Pons (tissue), 1 donor: ENCODE data around the gene TIGD2.
"Not testable (repeated sequence)": the region's sequence is repeated elsewhere in the genome, so short reads cannot be mapped to it uniquely, and the experiment has no call there.

Experiments
- DNase-seq: peaks from one replicate; pipeline ENCODE4 v3.0.0-alpha.2; 2016; ENCODE audit warnings: low spot score

The TIGD2 gene

DNA sequence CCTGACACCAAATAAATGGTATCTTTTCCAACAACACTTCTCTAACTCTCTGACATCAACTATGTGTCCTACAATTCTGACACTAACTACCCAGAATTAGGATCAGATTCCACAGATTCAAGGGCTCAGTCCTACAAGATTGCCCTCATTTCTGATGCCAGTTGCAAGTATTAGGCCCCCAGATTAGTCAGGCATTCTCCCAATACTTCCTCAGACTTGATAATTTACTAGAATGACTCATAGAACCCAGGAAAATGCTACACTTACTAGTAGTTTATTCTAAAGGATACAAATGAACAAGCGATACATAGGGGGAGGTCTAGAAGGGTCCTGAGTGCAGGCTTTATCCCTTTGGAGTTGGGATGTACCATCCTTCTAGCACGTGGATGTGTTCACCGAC is 8.5 kb downstream of the TIGD2 start:
- no peak for DNase-seq

DNA sequence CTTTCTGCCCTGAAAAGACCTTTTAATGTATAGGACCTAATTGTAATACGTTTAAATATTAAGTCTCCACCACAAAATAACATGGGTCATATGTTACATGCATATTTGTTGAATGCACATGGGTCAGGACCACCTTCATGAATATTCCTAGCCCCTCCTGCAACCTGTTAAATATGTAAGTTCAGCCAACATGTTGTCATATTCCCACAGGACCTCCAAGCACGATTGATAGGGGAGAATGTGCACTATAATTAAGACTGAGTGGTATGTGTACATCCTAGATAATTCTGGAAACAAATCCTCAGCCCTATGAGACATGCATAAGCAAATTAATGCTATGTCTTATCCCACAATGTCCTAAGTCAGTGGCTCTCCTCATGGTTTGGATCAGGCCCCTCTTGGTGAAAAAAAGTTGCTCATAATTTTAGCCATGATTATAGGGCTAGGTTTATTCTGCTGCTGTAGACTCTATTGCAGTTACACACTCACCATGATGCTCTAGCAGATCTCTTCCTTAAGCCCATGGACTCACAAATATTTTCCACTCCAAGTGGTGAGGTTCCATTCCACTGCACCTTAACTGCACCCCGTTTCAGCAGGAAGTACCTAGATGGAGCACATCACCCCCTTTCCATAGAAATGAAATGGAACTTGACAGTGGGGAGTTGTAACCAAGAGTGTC is 10.2 kb downstream of the TIGD2 start:
- DNase-seq: no peak

DNA sequence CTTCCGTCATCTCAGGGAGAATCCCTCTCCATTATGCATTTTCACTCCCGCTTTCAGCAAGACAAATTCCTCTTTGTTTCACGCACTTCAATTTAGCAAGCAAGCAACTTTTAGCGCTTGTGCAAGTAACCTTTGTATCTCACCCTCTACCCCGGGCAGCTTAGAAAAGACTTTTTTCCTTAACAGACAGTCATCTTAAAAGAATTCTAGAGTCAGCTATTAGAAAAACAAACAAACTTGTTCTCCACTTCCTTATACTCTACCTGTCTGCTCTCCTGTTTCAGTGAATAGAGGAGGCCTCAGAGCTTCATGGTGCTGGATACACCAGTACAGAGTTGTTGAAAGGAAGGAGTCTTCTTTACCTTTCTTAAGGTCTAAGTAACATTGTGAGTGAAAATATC is 12.1 kb downstream of the TIGD2 start:
- peak; percentile 17 for DNase-seq

DNA sequence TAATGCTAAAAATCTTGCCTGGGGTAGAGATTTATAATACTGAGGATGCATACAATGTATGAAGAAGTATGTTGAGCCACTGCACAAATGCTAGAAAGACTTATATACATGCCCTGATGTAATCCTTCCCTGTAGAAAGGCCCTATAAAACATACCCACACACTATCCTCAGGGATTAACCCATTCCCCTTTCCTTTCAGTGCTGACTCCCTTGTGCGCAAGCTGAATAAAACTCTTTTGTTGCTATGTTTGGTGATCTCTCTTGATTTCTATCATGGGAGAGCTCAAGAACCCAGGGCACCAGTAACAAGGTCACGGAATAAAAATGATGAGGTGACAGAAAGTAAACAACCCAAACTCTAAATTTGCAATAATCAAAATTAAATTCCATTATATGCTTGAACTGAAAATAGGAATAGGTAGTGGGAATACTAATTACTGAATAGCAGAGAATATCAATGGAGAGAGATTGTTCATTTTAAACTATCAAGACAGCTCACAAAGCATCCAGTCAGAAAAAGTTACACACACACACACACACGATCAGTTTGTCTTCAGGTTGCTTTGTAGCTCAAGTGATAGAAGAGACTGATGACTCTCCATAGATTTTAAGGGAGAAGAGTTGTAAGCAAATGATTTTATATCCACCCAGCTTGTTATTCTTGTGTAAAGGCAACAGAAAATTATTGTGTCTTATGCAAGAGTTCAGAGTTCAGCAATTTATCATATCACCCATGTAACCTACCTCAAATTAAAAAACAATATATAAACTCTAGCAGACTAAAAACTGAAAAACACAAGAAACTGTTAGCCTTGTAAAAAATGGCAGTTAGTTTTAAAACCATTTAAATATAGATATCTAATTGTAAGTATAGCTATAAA is 14.8 kb downstream of the TIGD2 start:
- DNase-seq: no peak

DNA sequence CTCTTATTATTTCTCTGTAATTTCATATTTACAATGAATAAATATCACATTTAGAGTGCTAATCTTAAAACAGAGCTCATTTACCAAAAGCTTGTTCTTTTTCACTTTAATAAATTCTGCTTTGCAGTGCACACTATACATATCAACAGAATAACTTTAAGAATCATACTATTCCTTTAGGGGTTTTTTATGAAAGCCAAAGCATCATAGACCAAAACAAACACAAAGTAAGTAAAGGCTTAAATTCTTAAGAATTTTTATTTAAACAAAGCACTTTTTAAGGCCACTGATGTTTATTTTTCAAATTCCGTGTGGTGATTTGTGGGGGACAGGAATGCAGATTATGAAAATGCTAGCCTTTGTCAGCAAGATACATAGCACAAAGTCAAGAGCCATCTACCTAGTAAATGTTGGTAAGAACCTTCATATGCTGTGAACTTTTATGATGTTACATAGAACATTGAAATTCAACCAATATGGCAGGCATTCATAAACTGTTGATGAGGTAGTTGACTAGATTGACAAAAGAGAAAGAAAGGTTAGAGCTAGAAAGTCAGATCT is 17.8 kb downstream of the TIGD2 start:
- no peak for DNase-seq

DNA sequence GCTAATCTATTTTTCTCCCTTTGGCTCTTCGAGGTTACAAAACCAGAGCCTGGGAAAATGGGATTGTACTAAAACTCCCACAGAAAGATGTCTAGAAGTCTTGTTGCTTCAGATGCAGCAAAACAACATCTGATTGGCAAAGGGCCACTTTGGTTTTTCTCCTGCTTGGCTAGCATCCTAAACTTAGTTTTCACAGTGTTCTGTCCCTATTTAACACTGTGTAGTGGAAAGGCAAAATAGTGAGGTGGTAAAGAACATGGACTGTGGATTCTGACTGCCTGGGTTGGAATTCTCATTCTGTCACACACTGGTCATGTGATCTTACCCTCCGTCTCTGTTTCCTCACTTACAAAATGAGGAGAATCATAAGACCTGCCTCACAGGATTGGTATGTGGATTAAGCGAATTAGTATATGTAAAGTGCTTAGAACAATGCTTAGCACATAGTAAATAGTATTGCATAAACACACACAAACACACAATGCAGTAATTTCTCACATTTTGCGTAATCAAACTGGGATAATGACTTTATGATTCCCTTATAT is 23.5 kb downstream of the TIGD2 start:
- DNase-seq: peak; percentile 53

DNA sequence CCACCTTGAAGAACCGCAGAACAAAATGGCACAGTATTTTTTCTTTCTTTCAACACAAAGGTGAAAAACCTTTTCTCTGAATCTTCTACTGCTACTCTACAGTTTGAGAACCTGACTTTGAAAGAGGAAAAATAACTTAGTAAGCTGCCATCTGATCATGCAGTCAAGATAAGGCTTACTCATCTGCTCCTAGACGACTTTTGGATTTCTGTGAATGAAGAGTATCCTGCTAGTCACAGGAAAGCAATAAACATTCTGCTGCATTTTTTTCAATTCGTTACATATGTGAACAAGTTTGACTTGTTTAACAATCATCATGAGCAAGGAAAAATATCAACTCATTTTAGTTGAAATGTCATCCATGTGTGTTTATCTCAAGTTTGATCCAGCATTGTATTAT is 25.2 kb downstream of the TIGD2 start:
- no peak for DNase-seq

DNA sequence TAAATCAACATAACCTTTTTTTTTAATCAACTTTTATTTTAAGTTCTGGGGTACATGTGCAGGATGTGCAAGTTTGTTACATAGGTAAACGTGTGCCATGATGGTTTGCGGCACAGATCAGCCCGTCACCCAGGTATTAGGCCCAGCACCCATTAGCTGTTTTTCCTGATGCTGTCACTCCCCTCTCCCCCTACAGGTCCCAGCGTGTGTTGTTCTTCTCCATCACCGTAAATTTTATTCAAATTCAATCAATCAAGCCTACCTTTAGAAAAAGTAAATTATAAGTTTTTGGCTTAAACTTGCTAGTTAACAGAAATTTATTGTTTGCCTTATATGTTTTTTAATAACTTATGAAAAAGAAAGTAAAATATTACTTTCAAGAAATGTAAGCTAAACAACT is 25.9 kb downstream of the TIGD2 start:
- no peak for DNase-seq

DNA sequence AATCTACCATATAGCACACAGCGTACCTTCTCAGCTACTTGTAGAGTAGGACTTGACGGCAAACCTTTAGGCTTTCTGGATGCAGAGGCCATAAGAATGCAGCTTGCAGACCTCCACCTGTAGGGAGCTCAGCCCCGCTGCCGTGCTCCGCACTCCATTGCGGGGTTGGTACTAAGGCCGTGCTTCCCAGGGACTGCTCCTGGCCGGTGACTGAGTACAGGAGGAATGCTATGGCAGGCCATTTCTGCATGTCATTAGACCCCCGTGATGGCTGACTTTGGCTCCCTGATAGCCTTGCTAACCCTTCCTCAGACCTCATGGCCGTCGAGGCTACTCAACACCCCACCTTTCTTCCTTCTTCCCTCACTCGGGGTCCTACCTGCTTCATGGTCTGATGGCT is 26.4 kb downstream of the TIGD2 start:
- DNase-seq: no peak

DNA sequence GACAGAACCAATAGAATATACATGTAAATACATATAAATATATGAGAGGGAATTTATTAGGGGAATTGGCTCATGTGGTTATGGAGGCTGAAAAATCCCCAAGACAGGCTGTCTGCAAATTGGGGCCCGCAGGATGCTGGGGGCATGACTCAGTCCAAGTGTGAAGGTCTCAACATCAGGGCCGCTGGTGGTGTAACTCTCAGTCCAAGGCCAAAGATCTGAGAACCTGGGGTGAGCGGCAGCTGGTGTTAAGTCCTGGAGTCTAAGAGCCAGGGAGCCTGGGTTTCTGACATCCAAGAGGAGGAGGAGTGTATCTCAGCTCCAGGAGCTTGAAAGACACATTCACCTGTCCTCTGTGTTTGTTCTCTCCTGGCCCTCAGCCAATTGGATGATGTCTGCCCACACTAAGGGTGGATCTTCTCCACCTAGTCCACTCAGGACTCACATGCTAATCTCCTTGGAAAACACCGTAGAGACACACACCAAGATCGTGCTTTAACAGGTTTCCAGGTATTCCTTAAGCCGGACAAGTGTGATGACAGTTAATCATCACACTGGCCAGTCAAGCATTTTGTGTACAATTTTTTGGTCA is 28.9 kb downstream of the TIGD2 start:
- DNase-seq: no peak

DNA sequence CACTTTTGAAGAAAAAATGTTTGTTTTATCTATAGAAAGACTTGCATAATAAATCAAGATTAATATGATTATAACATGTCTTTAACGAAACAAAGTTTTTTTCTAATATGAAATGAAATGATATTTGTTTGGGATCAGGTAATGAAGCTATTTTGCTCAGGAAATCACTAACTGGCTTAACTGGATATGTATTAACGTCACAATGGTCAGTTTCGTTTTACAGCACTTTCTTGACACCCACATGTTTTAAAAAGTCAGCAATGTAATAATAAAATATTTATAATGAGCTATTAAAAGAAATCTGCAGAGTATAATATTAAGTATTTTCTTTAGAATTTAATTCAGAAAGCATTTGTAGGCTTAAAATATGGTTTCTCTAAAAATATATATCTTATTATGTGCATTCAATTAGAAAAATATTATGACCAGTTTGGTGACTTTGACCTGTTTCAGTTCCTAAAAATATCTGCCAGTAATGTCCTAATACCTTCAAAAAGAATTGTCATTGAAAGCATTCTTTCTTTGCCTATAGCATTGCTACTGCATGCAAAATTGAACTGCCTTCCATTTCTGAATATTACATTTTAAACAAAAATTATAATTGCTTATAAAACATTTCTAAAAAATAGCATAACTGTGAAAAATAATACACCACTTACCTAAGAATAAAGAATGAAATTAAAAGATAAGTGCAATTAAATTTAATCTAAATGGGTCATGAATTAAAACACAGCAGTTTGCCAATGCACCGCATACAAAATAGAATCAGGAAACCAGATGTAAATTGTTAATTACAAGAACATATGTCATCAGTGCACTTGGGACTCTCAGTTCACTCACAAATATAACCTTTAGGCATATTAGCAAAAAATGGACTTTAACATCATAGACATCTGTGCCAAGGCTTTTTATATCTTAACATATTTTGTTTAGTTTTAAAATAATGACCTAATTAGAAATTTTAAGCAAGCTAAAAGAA is 31.6 kb downstream of the TIGD2 start:
- no peak for DNase-seq

DNA sequence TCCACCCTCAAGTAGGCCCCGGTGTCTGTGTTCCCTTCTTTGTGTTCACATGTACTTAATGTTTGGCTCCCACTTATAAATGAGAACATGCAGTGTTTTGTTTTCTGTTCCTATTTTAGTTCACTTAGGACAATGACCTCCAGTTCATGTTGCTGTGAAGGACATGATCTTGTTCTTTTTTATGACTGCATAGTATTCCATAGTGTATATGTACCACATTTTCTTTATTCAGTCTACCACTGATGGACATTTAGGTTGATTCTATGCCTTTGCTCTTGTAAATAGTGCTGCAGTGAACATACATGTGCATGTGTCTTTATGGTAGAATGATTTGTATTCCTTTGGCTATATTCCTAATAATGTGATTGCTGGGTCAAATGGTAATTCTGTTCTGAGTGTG is 33.3 kb downstream of the TIGD2 start:
- DNase-seq: not testable (repeated sequence)

DNA sequence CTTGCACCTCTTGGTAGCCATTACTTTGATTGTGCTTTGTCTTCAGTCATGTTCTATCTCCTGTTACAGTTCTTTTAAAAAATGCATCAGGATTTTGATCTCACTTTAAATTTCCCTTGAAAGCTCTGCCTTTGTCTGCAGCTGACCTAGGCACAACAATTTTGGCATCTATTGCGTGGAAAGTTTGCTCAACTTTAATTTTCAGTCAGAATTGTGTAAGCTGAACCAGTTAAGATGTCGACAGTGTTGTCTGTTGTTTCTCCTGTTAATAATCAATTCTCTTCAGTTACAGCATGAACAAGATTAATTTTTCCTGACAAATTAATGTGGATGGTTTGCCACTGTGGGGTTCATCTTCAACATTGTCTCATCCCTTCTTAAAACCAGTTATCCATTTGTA is 34.9 kb downstream of the TIGD2 start:
- DNase-seq: no peak

DNA sequence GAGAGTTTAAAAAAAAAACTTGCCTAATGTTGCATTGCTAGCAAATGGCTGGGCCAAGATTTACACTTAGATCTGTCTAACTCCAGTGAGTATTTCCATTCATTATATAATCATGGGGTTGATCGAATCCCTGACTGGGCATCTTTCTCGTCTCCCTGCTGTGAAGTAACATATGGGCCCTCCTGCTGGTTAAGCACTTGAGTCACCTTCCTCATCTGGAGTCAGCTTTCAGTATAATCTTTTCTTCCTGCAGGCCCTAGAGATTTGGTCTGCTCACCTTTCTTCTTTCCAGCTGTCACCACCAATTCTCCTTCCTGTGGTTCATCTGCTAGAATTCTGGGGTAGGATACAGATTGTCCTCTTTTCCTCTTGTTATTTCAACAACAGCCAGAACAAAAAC is 41.6 kb downstream of the TIGD2 start:
- no peak for DNase-seq

DNA sequence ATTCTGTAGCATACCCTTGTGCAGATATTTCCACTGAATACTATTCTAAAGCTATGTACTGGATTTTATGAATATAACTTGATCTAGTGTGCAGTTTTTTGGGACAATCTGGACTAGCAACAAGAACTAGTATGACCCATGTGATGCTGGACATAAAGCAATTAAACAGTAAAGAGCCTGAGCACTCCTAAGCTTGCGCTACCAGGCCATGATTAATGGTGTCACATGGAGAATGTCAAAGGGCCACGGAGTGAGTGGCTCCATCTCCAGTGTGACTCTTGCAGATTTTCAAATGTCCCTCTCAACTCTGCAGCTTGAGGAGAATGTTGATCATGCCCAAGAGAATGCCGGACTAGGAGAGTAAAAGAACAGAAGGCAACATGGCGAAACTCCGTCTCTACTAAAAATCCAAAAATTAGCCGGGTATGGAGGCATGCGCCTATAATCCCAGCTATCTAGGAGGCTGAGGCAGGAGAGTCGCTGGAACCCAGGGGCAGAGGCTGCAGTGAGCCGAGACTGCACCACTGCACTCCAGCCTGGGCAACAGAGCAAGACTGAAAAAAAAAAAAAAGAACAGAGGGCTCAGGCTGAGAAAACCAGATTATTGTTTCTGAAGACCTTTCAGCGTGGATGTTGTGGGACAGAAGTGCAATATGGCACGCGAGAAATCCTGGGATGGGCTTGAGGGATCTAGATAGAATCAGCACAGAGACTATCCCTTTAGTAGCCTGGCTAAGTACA is 45.0 kb downstream of the TIGD2 start:
- DNase-seq: no peak

DNA sequence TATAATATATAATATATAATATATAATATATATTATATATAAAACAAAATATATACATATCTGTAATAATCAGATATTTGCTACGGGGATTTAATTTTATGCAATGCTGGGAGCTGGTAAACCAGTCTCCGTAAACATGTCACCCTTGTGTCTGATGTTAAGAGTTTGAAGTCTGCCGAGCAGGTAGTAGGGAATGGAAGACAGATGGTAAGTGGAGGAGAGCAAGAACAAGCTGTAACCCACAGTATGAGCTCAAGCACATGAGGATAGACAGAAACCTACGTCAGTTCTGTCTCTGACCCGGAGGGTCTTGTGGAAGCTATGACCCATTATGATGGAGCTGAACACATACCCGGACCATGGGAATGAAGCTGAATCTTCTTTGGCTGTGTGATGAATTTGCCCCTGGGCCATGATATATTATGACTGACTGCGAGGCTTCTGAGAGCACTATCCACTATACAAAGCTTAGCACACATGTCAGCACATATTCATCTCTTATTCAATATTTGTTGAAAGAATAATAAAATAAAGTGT is 46.2 kb downstream of the TIGD2 start:
- no peak for DNase-seq

DNA sequence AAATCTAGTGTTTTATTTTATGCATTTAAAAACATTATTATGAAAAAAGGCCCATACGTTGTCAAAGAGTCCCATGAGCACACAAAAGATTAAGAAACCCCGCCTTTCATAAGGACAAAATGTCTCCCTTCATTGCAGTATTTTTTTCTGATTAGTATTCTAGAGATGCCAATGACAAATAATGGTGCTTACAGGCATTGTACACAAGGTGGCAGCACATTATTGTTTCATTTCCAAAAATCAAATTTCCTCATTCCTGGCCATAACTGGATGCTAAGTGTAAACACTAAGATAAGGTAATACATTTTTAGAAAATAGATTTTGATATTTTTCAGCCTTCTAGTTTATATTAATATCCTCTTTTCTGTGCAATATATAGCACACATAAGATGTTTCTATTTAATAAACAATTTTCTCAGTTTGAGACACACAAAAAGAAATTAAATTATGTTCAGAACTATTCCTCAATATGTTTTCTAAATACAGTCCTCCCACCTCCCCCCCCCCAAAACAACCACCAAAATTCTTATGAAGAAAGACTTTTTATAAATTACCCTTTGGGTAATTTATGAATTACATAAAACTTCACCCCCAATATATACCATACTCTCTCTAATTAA is 47.7 kb downstream of the TIGD2 start:
- DNase-seq: peak; percentile 78

DNA sequence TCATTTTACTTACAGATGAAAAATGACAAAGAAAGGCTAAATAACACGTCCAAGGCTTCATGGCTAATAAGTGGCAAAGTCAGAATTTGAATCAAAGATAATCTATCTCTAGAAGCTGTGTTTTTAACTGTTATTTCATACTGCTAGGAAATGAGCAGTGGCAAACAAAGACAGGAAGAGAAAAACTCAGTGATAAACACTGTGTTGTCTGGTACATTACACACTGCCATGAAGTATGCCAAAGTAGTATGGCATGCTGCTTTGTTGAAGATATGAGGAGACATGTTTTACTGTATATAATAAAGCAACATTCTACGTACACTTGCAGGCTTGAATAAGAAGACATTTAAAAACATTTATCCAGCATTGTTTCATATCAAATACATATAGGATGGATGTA is 49.5 kb downstream of the TIGD2 start:
- DNase-seq: no peak

DNA sequence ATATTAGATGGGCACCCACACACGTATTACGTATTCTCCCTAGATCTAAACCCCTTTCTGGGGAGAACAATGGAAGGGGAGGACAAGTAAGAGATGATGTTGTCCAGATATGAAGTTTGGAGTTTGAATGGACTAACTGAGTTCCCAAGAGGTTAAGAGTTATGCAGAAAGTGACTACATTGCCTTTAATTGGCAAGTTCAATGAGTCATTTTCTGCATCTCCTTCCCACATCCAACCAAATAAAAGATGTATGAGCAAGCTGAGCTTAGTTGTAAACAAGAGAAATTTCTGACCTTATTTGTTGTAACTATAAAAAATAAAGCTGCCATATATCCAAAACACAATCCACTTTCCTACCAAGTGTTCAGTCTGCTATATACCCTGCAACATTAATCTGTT is 50.5 kb downstream of the TIGD2 start:
- no peak for DNase-seq

DNA sequence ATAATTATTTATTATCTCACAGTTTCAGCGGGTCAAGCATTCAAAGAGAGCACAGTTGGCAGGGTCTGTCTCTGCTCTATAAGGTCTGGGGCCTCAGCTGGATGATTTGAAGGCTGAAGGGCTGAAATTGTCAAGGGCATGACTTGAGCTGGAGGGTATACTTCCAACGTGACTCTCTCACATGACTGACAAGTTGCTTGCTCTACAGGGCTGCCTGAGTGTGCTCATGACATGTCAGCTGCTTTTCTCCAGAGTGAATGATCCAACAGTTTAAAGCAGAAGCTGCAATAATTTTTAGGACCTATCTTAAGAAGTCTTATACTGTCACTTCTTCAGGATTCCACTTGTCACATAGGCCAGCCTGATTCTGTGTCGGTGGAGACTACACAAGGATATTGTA is 51.2 kb downstream of the TIGD2 start:
- no peak for DNase-seq
